Keratinocyte (primary cell): ENCODE measurements around the gene NFATC1. TPM values are rescaled to one million over a fixed set of nuclear protein-coding genes. Genes with fewer than 3 reads are reported as not detected.

Source experiments
- DNase-seq: peaks from one replicate; pipeline ENCODE4 v3.0.0-alpha.2; 2011; ENCODE audit warnings: low read depth, missing footprints, low spot score
- FAIRE-seq: peaks from 2 replicates; lab custom pipeline; 2011; peaks lifted over from hg19 to GRCh38; lab: Jason Lieb, UNC
- H2AFZ ChIP-seq: 2 replicates; pipeline ENCODE4 v1.6.0; 2012; ENCODE audit warnings: low read length, control low read depth, inconsistent platforms; ENCODE audit not compliant: control insufficient read depth
- H3K27ac ChIP-seq: 2 replicates; pipeline ENCODE4 v1.5.1; 2011; ENCODE audit warnings: low read length; ENCODE audit not compliant: control insufficient read depth, insufficient read depth
- H3K27me3 ChIP-seq: 3 replicates; pipeline ENCODE4 v1.6.0; 2011; ENCODE audit warnings: low read length; ENCODE audit not compliant: control insufficient read depth, insufficient read depth; ENCODE audit errors: extremely low read depth
- H3K36me3 ChIP-seq, 2 experiments: 2 replicates in 1 of 2; 3 replicates in 1 of 2; pipeline ENCODE4 v1.5.1; 2011; ENCODE audit warnings: low read length in 2 of 2, mild to moderate bottlenecking in 1 of 2; ENCODE audit not compliant: control insufficient read depth in 2 of 2, insufficient read depth in 2 of 2; ENCODE audit errors: extremely low read depth in 1 of 2
- H3K4me1 ChIP-seq: 3 replicates; pipeline ENCODE4 v1.5.1; 2011; ENCODE audit warnings: low read length; ENCODE audit not compliant: control insufficient read depth, insufficient read depth; ENCODE audit errors: extremely low read depth
- H3K4me2 ChIP-seq: 3 replicates; pipeline ENCODE4 v1.6.0; 2011; ENCODE audit warnings: low read depth, low read length; ENCODE audit not compliant: control insufficient read depth, insufficient read depth; ENCODE audit errors: extremely low read depth
- H3K4me3 ChIP-seq, 3 experiments: fragments of 200-600 bp in 1 of 3; sonication (generic) in 1 of 3; 2 replicates in 2 of 3; 3 replicates in 1 of 3; pipeline ENCODE4 v1.5.1; 2011 to 2016; ENCODE audit warnings: low read length in 3 of 3, mild to moderate bottlenecking in 3 of 3, control low read depth in 2 of 3, inconsistent platforms in 1 of 3, low read depth in 1 of 3, mixed read lengths in 1 of 3, mixed run types in 1 of 3, moderate library complexity in 1 of 3; ENCODE audit not compliant: control insufficient read depth in 2 of 3, insufficient read depth in 2 of 3; ENCODE audit errors: extremely low read depth in 1 of 3
- H3K79me2 ChIP-seq: 2 replicates; pipeline ENCODE4 v1.6.0; 2012; ENCODE audit warnings: low read length; ENCODE audit not compliant: control insufficient read depth, insufficient read depth
- H3K9ac ChIP-seq: 3 replicates; pipeline ENCODE4 v1.6.0; 2011; ENCODE audit warnings: low read length; ENCODE audit not compliant: control insufficient read depth, insufficient read depth; ENCODE audit errors: extremely low read depth
- H3K9me1 ChIP-seq: 3 replicates; pipeline ENCODE4 v1.6.0; 2011; ENCODE audit warnings: low read length; ENCODE audit not compliant: control insufficient read depth, insufficient read depth; ENCODE audit errors: extremely low read depth
- H3K9me3 ChIP-seq: 2 replicates; pipeline ENCODE4 v1.5.1; 2012; ENCODE audit warnings: low read depth, low read length; ENCODE audit not compliant: control insufficient read depth
- H4K20me1 ChIP-seq: 3 replicates; pipeline ENCODE4 v1.6.0; 2011; ENCODE audit warnings: low read length; ENCODE audit not compliant: control insufficient read depth, insufficient read depth; ENCODE audit errors: extremely low read depth
- CTCF ChIP-seq, 3 experiments: IDR thresholded peaks in 1 of 3; conservative IDR thresholded peaks in 1 of 3; optimal IDR thresholded peaks in 1 of 3; 2 replicates in 2 of 3; 3 replicates in 1 of 3; pipeline versions ENCODE3 to v1.5.1; 2011; ENCODE audit warnings: low read length in 3 of 3, mild to moderate bottlenecking in 3 of 3, moderate library complexity in 2 of 3, control low read depth in 1 of 3, inconsistent platforms in 1 of 3; ENCODE audit not compliant: insufficient read depth in 2 of 3; ENCODE audit errors: extremely low read depth in 1 of 3
- EZH2 ChIP-seq: IDR thresholded peaks from one replicate; pipeline ENCODE4 v1.6.1; 2012; ENCODE audit warnings: inconsistent platforms, mild to moderate bottlenecking, low read length, moderate library complexity
- dilution Hi-C: fragments of 300-500 bp; cut with MboI; formaldehyde crosslinking; loops from one replicate; pipeline ENCODE4 v1.7.0; 2020; ENCODE audit warnings: low sequenced_read_pairs; ENCODE audit not compliant: extremely low pct_ligation_motif_present
- polyA plus RNA-seq, 5 experiments: library from polyadenylated mRNA; depleted of rRNA in 3 of 5; stranded (reverse) in 3 of 5; stranded (forward) in 1 of 5; unstranded in 1 of 5; fragments of >200 nt; gene quantifications; 1 replicate in 1 of 5; 2 replicates in 3 of 5; 3 replicates in 1 of 5; pipeline versions ENCODE4 v1.2.1 to v1.2.3, GENCODE V29; 2011 to 2012; ENCODE audit warnings: missing spikeins in 2 of 5, low read depth in 1 of 5, low replicate concordance in 1 of 5

Gene NFATC1
- polyA plus RNA-seq, 1 donor (not counting 4 experiments of a cell fraction or from before 2014, with no cell fraction given) = 0.77 TPM

DNA sequence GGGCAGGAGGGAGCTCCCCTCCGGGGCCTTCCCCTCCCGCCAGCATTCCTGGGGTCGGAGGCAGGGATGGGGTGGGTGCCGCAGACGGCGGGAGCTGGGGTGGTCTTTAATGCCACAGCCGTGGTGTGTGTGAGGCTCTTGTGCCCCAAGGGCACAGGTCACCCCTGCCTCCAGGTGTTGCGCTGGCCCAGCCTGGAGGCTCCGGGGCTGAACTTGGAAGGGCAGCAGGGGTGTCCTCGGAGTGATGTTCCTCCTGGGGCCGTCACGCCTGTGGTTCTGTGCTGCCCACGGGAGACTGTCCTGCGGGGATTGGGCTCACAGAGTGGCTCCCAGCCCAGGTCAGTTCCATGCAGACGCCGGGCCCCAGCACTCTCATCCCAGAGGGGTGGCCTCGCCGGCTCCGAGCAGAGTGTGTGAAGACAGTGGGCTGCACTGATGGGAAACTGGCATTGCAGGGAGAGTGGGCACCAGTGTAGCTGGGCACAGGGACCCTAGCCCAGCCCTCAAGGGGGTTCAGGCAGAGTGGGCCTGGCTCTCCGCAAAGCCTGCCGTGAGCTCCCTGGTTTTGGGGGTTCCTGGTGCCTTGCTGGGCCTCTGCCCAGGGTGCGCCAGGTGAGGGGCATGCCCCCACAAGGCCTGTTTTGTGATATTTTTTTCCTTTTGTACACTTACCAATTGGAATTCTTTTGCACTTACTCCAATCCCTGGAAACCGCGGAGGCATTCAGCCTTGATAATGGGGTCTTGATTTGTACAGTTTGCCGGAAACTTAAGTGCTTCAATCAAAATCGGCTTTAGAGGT lies 56.7 kb downstream of the NFATC1 start:
- Histone ChIP-seq H3K27me3 (no peaks in the 10 kb centered on the region), H3K79me2 (no peaks in the 10 kb centered on the region), H3K4me2 (no peak overlapping the region), H2AFZ (no peak overlapping the region), H3K9me3 (no peaks in the 10 kb centered on the region), H4K20me1 (no peaks in the 10 kb centered on the region), H3K4me3 (no peak overlapping the region), H3K9me1 (no peaks in the 10 kb centered on the region), H3K4me1 (no peaks in the 10 kb centered on the region), H3K9ac (no peak overlapping the region), H3K36me3 (no peaks in the 10 kb centered on the region), H3K27ac (no peak overlapping the region)
- dilution Hi-C loops = no loop called here
- no peak for DNase-seq
- TF ChIP-seq CTCF (optimal IDR thresholded peaks at IDR 0.05 in 1 of 3, IDR thresholded peaks at IDR 0.05 in 1 of 3, conservative IDR thresholded peaks at IDR 0.05 in 1 of 3; ENCODE audit: extremely low read depth in 1 of 3, insufficient read depth in 2 of 3, low read length in 3 of 3) (no peak), EZH2 (no peak)
- no peak for FAIRE-seq

GRCh38 chr18:79452991-79453645 lies 57.4 kb downstream of the NFATC1 start:
- Histone ChIP-seq H3K4me1 (no peaks in the 10 kb centered on the region), H3K27ac (no peak overlapping the region), H3K9ac (no peak overlapping the region), H3K79me2 (no peaks in the 10 kb centered on the region), H3K4me3 (no peak overlapping the region), H3K9me1 (no peaks in the 10 kb centered on the region), H3K9me3 (no peaks in the 10 kb centered on the region), H3K4me2 (no peak overlapping the region), H4K20me1 (no peaks in the 10 kb centered on the region), H3K27me3 (no peaks in the 10 kb centered on the region), H3K36me3 (no peaks in the 10 kb centered on the region), H2AFZ (no peak overlapping the region)
- dilution Hi-C loops = no loop called here
- DNase-seq (no peak), FAIRE-seq (no peak)
- TF ChIP-seq EZH2 = no peak
- no peak for TF ChIP-seq CTCF (optimal IDR thresholded peaks at IDR 0.05 in 1 of 3, IDR thresholded peaks at IDR 0.05 in 1 of 3, conservative IDR thresholded peaks at IDR 0.05 in 1 of 3; ENCODE audit: extremely low read depth in 1 of 3, insufficient read depth in 2 of 3, low read length in 3 of 3)
